GM10847 (cell line): ENCODE data around the gene NRSN2.

ENCODE experiments used
- POLR2A ChIP-seq: IDR thresholded peaks from 2 replicates; pipeline ENCODE4 v1.6.1; 2011; ENCODE audit not compliant: insufficient read length; ENCODE audit errors: extremely low read depth

NRSN2 gene

DNA sequence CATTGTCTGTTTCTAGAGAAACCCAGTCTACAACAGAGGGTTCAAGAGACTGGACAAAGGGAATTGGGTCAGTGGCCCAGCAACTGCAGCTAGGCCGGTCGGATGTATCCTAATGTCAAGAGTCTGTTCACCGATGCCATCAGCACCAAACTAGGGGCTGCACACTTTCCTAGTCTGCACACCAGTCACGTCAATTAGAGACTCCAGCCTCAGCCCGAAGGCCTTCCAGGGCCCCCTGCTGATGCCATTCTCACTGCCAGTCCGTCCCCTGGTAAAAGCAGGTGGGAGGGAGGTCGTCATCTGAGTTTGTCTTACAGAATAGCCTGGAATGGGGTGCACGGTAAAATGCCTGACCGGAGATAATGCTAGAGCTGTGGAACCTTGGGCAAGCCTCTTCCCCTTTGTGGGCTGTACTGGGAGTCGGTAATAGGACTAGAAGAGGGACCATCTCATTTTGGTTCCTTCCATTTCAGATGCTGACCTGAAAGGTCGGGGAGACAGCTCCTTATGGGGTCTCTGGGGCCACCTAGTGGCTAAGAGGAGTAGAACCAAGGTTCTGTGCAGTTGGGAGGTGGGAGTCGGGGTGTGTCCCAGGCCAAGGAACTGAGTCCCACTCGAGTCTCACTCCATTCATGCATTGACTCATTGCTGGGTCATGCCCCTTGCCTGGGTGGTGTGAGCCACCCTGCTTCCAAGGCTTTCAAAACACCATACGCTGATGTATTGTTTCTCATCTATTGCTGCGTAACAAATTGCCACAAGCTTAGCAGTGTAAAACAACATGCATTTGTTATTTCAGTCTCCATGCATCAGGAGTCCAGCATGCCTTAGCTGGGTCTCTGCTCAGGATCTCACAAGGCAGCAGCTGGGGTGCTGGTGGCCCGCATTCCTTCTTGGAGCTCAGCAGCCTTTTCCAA lies 16.4 kb upstream of the NRSN2 start:
- no peak for TF ChIP-seq POLR2A

DNA sequence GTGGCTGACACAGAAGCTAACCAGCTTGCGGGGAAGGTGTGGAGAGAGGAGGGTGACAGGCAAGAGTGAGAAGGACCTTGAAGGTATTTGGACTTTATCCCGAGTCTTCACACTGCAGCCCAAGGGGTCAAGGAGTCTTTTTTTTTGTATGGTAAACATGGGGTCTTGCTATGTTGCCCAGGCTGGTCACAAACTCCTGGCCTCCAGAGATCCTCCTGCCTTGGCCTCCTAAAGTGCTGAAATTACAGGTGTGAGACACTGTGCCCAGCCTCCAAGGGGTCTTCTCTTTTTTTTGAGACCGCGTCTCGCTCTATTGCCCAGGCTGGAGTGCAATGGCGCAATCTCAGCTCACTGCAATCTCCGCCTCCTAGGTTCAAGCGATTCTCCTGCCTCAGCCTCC lies 12.3 kb upstream of the NRSN2 start:
- TF ChIP-seq POLR2A: no peak

DNA sequence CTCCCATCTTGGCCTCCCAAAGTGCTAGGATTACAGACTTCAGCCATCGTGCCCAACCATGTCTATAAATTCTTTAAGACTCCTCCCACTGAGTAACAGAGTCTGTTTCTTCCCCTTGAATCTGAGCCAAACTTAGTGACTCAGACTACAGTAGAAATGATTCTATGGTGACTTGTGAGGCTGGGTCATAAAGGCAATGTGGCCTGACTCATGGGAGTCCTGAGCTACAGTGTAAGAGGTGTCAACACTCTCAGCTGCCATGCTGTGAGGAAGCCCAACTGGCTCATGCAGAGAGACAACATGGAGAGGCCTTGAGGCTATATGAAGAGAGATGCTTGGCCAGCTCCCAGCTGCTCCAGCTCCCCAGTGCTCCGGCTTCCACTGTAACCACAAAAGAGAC lies 5.2 kb upstream of the NRSN2 start:
- TF ChIP-seq POLR2A: no peak

DNA sequence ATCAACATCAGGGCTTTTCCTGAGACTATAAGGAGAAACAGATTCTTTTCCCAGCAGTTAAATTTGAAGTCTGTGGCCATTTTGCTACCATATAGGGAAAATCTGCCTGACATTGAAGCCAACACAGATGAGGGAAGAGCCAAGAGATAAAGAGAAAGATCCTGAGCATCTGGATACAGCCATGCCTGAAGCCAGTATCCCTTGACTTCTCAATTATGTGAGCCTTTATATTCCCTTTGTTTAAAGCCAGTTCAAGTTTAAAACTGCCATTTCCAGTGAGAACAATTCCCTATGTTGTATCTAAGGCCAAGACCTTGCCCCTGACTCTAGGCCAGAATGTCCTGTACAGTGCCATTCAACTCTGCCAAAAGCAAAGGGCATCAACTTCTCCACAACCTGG lies 3.8 kb upstream of the NRSN2 start:
- no peak for TF ChIP-seq POLR2A

DNA sequence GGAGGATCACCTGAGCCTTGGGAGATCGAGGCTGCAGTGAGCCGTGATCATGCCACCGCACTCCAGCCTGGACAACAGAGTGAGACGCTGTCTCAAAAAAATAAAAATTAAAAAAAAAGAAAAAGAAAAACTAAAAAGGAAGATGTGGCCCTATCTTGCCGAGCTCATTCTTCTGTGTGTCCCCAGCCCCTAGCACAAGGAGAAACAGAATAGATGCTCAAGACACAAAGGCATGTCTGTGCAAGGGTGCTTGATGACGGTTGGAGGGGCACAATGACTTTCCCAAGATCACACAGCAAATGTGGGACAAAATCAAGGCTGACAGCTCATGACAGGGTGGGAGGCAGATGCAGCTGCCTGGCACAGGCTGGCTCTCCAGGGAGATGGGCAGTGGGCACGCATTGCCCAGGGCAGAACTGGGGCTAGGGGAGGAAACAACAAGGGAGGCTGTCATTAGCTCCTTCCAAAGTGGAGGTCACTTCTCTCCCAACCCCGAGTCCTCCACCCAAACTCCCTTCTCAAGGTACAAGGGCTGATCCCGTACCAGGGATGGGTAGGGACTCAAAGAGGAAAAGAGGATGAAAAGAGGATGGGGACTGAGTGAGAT lies 775 bp upstream of the NRSN2 start:
- TF ChIP-seq POLR2A: no peak

DNA sequence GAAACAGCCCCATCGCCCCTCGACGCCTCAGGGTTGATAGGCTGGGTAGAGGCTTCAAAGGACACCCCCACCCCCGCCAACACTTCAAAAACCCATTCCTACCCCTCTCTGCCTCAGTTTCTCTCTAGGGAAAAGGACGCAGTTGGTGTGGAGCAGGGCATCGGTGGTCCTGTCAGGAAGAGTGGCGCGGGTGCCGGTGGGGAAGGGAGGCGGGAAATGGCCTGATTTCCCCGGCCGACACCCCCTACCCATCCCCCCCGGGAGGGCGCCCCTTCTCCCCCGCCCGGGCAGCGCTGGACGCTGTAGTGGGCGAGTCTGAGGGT lies 367 bp downstream of the NRSN2 start:
- no peak for TF ChIP-seq POLR2A

DNA sequence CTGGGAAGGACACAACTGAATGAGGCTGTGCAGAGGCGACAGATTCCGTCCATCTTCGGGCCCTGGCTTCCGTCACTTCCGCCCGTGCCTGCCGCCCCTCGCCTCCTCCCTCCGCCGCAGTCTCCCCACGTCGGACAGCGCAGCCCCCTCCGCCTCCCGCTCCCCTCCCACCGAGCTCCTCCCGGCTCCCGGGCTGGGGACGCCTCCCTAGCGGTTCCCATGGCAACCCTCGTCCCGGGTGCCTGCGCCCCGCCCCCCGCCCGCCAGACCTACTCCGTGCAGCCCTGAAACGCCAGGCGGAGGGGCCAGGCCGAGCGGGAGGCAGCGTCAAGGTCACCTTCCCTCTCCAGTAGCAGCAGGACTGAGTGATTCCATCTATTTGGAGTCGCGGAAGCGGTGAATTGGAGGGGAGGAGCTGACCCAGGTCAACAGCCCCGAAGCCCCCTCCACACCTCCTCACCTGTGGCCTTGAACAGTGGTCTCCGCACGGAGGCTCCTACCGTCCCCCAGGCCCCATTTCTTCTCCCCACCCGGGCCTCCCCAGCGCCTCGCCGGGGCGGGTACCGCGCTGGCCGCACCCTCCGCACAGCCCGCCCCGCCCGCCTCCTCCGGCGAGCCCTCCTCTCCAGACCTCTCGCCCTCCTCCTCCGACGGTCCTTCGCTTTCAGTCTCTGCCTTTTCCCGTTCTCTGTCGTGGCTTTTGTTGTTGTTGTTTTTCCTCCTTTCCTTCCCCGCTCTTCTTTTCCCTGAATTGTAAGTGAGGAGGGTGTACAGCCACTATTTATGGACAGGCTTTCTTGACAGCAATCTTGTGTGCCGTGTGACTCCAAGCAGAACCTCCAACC lies 951 bp downstream of the NRSN2 start:
- TF ChIP-seq POLR2A: peak; percentile 61

DNA sequence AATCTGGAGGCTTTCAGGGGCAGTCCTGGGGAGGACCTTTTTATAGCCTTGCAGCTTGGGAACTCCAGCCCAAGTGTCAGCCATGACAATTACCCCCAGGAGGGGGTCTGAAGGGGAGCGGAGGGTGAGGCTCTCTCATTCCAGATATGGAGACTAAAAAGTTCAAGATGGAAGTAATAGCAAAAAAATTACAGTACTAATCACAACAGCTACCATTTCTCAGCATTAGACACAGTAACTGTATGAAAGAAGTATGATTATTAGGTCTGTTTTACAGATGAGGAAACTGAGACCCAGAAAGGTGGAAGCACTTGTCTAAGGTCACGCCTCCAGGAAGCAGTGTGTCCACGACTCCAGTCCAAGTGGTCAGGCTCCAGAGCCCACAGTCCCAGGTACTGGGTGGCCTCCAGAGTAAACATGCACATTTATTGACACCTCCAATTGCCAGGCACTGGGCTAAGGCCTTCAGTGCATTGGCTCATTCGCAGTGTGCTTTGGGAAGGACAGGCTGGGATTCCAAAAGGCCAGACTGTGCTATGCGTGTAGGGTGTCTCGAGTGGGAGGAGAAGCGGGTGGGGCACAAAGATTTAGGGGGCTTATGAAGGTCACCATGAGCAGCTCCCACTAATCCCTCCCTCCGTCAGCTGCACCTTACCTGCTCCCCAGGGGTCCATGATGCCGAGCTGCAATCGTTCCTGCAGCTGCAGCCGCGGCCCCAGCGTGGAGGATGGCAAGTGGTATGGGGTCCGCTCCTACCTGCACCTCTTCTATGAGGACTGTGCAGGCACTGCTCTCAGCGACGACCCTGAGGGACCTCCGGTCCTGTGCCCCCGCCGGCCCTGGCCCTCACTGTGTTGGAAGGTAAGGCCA lies 2.3 kb downstream of the NRSN2 start:
- no peak for TF ChIP-seq POLR2A

DNA sequence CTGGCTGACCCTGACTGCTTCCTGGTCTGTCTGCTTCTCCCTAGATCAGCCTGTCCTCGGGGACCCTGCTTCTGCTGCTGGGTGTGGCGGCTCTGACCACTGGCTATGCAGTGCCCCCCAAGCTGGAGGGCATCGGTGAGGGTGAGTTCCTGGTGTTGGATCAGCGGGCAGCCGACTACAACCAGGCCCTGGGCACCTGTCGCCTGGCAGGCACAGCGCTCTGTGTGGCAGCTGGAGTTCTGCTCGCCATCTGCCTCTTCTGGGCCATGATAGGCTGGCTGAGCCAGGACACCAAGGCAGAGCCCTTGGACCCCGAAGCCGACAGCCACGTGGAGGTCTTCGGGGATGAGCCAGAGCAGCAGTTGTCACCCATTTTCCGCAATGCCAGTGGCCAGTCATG lies 6.3 kb downstream of the NRSN2 start:
- TF ChIP-seq POLR2A: no peak

DNA sequence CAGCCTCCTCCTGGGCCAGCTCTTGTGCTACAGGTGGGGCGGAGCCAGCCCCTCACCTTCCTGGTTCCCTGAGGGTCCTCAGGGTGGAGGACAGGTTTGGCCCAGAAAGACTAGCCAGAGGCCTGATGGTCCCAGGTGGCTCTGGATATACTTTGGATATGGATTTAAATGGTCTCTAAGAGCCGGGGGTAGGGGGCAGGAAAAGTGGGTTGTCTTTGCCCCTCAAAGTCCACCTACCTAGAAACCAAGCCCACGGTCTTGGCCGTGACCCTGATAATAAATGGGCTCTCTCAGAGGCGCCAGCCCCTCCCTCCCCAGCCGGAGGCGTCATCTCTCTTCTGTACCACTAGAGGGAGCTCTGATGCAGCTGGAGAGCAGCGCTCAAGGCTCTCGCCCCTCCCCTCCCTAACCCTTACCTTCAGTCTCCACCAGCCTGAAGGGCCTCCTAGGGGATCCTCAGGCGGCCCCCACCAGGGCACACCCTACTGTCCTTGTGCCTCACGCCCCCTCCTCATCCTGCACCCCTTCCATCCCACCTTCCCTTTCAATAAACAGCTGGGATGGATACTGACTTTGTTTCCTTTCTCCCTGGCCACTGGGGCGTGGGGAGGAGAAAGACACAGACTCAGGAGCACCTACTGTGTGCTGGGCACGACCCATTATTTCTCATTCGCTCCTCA lies 7.5 kb downstream of the NRSN2 start:
- no peak for TF ChIP-seq POLR2A

DNA sequence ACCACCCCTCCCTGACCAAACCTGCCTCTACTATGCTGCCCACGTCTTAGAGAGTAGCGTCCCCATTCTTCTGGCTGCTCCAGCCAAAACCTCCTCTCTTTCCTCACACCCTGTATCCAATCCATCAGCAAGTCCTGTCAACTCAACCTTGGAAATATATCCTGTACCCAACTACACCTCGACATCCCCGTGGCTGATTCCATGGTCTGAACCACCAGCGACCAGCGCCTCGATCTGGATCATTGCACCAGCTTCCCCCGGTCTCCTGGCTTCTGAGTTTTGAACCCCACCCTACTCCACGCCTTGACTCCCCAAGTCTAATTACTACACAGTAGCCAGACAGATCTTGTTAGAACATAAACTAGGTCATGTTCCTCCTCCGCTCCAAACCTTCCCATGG lies 9.8 kb downstream of the NRSN2 start:
- no peak for TF ChIP-seq POLR2A

DNA sequence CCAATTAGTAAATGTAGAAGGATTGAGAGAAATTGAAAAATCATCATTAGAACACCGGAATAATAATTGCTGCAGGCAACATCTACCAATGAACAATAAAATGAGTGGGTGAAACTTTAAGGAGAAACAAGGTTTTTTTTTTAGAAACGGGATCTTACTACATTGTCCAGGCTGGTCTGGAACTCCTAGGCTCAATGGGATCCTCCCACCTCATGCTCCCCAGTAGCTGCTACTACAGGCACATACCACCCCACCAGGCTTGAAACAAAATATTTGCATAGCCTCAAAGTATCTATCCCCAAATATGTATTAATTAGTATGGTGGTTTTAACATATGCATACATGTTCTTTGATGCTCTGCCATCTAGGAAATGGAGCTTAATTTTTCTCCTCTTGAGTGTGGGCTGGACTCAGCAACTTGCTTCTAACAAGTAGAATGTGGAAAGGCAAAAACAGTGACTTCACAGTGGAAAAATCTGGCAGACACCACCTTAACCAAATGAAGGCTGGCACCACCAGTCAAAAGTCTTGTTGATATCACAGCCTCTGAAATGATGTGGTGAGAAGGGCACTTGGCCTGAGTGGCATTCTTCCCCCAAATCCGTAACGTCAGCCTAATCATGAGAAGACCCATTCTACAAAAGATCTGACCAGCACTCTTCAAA lies 12.1 kb downstream of the NRSN2 start:
- TF ChIP-seq POLR2A: no peak

DNA sequence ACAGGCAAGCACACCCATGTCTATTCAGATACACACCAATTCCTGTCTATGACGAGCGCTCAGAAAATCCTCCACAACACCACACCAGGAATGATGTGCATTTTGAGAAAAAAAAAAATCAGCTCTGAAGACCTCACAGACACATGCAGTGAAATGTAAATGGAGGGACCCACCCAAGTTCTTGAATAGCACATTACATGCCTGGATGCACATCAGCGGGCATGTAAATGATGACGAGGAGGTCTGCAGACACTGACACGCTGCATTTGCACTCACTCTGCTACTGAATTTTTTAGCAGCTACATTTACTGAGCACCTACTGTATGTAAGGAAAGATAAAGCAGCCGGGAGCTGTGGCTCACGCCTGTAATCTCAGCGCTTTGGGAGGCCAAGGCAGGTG lies 14.7 kb downstream of the NRSN2 start:
- no peak for TF ChIP-seq POLR2A
